LNCAP (cell line): Measurements from ENCODE around the gene TMEM145.

Source experiments
- TF ChIP-seq, protein P1 (sequence below): fragments of 450-650 bp; IDR thresholded peaks from 2 replicates; pipeline ENCODE4 v1.5.1; 2017; ENCODE audit warnings: mild to moderate bottlenecking

Gene TMEM145

DNA sequence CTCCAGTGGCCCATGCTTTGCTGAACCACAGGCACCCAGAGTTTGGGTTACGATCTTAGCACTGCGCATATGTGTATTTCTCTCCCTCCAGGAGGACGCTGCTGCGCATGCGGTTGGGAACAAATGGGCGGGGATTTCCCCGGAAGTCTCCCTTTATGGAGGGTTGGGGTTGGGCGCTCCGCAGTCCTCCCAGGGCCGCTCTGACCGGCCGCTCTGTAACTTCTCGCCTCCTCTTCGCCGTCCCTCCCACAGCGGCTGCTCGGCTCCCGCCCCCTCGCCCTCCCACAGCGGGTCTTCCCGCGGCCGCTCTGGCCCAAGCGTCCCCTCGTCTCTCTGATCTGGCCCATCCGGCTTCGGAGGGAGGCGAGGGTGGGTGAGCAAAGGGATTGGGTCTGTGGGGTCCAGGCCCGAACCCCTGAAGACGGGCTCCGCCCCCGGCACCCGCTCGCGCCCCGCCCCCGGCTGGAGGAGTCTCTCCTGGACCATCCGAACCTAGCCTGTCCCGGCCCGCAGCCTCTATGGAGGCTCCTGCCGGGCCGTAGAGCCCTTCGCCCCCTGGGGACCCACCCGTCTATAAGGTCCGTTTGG, 12.3 kb downstream of the TMEM145 start, which contains the start of gene MEGF8:
Gene MEGF8 (plus strand): TSS at position 328 of the 588 bp plus-strand sequence. CDS start 609 bp downstream, outside the sequence.
- TF ChIP-seq, protein P1, sequence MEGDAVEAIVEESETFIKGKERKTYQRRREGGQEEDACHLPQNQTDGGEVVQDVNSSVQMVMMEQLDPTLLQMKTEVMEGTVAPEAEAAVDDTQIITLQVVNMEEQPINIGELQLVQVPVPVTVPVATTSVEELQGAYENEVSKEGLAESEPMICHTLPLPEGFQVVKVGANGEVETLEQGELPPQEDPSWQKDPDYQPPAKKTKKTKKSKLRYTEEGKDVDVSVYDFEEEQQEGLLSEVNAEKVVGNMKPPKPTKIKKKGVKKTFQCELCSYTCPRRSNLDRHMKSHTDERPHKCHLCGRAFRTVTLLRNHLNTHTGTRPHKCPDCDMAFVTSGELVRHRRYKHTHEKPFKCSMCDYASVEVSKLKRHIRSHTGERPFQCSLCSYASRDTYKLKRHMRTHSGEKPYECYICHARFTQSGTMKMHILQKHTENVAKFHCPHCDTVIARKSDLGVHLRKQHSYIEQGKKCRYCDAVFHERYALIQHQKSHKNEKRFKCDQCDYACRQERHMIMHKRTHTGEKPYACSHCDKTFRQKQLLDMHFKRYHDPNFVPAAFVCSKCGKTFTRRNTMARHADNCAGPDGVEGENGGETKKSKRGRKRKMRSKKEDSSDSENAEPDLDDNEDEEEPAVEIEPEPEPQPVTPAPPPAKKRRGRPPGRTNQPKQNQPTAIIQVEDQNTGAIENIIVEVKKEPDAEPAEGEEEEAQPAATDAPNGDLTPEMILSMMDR = no peak; the same call in 1 of the 2 replicates

DNA sequence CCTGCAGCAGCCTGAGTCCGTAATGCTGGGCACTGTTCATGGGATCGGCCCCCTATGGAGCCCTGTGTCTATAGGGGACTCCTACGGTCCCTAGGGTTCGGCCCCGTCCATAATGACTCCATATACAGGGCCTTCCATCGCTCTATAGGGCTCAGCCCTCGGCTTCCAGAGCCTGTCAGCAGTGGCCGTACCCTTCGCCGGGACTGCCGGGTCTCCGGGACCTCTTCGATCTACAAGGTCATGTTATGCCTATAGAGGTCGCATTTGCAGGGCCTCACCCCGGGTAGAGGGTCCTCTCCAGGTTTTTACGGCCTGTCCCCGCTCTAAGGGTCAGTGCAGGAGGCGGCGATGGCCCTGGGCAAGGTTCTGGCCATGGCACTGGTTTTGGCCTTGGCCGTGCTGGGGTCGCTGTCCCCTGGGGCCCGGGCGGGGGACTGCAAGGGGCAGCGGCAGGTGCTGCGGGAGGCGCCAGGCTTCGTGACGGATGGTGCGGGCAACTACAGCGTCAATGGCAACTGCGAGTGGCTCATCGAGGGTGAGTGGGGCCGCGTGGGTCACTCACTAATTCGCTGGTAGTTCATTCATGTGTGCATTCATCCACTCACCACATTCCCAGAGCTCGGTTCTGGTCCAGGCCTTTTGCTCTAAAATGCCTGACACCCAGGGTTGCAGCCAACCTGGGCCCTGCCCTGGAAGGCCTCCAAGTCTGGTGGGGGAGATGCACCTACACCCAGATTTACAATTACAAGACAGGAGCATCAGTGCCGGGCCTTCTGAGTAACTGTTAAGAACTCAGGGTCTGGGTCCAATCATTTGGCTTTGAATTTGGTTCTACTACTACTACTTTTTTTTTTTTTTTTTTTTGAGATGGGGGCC, 13.0 kb downstream of the TMEM145 start:
- TF ChIP-seq, protein P1 = no peak

DNA sequence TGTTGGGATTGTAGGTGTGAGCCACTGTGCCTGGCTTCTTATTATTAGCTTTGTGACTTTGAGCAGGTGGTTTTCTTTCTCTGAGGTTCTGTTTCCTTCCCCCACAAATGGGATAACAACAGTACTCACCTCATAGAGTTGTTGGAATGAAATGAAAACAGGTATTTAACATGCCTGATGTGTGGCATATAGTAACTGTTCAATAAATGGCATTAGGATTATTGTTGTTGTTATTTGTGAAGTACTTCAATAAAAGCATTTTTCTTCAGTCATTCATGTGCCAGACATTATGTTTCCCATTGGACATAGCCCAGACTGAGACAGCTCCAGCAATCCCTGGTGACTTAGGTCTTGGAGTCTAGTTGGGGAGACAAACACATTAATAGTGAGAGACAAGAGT, 13.9 kb downstream of the TMEM145 start:
- TF ChIP-seq, protein P1 = no peak

DNA sequence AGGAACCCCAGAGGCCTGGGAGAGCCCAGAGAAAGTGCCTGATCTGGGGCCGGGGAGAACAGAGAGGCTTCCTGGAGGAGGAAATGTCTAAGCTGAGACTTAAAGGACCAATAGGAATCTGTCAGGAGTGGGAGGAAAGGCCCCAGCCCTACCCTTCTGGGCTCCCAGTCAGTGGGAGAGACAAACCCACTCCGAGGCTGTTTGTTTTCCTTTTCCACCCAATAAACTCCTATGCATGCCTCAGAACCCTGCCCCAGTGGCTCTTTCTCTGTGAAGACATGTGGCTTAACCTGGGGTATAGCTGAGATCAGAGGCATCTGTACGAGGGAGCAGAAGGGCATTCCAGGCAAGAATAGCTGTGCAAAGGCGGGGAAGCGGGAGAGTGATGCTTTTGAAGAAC, 14.3 kb downstream of the TMEM145 start:
- TF ChIP-seq, protein P1 = no peak

DNA sequence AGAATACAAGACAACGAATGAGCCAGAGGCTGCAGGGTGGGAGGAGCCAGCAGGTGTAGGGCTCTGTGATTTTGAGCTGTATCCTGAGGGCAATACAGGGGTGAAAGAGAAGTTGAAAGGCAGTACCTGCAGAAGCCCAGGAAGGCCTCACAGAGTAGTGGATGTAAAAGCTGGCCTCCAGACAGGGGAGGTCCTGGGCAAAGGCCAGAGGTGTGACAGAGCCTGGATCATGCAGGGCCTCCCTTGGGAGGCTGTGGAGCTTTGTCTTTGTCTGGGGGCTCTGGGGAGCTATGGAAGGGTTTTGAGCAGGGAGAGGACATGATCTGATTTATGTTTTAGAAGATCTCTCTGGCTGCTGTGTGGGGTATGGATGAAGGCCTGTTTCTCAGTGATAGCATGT, 15.0 kb downstream of the TMEM145 start:
- TF ChIP-seq, protein P1 = no peak

DNA sequence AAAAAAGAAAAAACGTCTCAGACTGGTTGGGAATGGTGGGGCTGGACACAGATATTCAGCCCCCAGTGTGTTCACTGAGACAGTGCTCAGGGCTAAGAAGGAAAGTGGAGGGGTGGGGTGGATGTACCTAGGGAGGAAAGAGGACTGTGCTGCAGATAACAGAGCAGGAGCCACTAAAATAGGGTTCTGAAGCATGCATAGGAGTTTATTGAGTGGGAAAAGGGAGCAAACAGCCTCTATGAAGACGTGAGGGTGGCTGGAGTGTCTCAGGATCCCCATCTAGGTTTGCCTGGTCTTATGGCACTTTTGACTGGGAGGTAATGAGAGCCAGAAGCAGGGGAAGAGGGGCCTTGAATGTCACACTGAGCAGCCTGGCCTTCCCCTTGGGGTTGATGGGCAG, 15.7 kb downstream of the TMEM145 start:
- TF ChIP-seq, protein P1 = no peak

DNA sequence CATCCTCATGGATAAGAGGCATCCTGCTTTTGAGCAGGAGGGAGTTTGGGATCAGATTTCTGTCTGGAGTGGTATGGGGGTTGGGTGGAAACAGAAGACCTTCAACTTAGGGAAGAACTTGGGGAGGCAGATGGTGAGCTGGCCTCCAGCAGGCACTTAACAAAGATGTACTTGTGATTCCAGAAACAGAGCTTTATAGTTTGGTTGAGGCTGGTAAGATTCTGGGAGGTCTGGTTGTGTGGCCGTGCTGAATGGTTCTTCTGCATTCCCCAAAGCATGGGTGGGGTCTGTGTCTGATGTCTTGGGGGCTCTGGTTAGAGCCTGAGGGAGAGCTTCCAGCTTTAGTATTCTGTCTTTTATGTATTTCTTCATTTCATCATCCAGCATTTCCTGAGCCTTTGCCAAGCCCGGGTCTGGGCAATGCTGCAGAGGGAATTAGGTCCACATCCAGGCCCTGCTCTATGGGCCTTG, 17.2 kb downstream of the TMEM145 start:
- TF ChIP-seq, protein P1 = no peak
